GM19468 (cell line): Measurements from ENCODE around the gene CD6.

ENCODE experiments used
- ATAC-seq: cut with Tn5 transposase; IDR thresholded peaks from one replicate; pipeline ENCODE4 v1.9.1; 2021; ENCODE audit warnings: mild to moderate bottlenecking, moderate library complexity, moderate number of reproducible peaks; ENCODE audit not compliant: unreplicated experiment; ENCODE audit errors: extremely low read depth

The CD6 gene

GRCh38 chr11:61023086-61023965, 51.8 kb downstream of the CD6 start:
- ATAC-seq: no peak

GRCh38 chr11:61023966-61024295, 52.5 kb downstream of the CD6 start:
- ATAC-seq: no peak

GRCh38 chr11:61024938-61025820, 53.7 kb downstream of the CD6 start:
- ATAC-seq: no peak

DNA sequence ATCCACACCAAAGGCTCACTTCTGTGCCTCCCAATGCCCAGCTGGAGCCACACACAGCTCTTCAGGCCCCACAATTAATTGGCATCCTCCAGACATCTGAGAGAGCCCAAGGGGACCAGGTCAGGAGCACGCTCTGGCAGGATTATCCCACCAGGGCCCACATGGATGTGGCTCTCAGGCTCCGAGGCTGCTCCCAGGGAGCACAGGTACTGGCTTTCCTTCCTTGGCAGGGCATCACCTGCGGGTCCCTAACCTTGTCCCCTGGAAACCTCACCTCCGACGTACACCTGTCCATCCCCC, 54.3 kb downstream of the CD6 start:
- no peak for ATAC-seq

GRCh38 chr11:61026121-61027031, 54.9 kb downstream of the CD6 start:
- no peak for ATAC-seq

- ATAC-seq: no peak
Measured at GRCh38 chr11:61027141-61027840, 55.8 kb downstream of the CD6 start.

- peak; percentile 57 for ATAC-seq
Measured at GRCh38 chr11:61028135-61028729, 56.8 kb downstream of the CD6 start.

GRCh38 chr11:61032824-61033223, 61.3 kb downstream of the CD6 start:
- no peak for ATAC-seq

DNA sequence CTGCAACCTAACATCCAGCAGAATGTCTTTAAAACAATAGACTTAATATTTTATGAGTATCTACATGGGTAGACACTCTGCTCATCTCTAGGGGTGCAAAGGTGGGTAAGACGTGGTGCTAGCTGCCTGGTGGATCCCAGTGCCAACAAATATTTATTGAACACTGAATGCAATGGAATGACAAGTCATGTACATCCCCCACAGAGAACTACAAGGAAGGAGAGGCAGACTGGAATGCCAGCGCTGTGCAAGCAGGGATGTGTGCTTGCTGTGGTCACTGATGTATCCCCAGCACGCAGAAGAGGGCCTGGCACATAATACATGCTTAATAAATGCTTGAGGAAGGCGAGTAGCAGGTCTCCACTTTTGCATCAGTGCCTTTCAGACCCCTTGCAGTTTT, 61.9 kb downstream of the CD6 start:
- ATAC-seq: no peak

DNA sequence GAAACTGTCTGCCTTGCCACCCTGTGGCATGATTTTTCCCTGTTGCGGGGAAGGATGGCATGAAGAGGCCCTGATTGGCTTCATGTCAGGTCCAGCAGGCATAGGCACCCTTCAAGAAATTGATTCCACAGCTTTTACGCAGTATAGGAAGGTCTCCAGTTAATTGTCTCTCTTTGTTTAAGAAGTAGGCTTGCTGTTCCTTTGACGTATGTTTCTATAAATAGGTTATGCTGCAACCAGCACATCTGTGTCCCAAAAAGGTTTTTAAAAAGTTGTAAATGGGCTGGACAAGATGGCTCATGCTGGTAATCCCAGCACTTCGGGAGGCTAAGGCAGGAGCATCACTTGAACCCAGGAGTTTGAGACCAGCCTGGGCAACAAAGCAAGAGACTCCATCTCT, 62.6 kb downstream of the CD6 start:
- ATAC-seq: no peak

GRCh38 chr11:61034704-61035525, 63.4 kb downstream of the CD6 start:
- no peak for ATAC-seq

DNA sequence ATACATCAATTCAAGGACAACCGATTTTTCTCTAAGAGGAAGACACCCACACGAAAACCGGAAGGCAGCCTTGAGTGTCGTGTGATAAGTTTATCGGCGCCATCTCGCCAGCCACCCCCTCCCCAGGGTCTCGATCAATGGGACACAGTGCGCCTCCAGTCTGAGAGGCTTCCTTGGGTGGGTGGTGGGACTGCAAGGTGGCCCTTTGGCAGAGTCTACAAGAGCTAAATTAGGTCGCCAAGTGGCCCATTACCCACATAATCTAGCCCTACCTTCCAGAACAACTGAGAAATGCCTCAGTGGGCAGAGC, 64.0 kb downstream of the CD6 start:
- no peak for ATAC-seq

DNA sequence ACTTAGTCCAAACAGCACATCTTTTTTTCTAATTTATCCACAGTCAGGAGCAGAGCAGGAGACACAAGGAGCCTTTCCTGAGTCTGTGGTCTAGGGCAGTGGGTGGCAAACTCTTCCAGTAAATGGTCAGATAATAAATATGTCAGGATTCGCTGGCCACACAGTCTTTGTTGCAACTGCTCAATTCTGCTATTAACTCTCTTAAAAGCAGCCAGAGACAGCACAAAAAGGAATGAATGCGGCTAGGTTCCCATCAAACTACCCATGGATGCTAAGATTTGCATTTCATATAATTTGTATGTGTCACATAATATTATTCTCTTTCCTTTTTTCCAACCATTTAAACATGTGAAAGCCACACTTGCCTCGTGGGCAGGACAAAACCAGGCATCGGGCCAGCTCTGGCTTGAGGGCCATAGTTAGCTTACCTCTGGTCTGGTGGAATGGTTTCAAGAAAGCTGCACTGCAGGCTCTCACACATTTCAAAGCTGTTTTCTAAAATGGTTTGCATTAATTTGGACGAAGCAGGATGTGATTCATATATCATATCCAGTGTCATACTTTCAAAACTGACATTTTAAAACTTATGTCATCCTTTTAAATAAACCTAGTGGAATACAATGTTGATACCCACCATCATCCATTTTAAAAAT, 66.1 kb downstream of the CD6 start:
- no peak for ATAC-seq

- ATAC-seq: no peak
Measured at GRCh38 chr11:61039916-61040315, 68.4 kb downstream of the CD6 start.

DNA sequence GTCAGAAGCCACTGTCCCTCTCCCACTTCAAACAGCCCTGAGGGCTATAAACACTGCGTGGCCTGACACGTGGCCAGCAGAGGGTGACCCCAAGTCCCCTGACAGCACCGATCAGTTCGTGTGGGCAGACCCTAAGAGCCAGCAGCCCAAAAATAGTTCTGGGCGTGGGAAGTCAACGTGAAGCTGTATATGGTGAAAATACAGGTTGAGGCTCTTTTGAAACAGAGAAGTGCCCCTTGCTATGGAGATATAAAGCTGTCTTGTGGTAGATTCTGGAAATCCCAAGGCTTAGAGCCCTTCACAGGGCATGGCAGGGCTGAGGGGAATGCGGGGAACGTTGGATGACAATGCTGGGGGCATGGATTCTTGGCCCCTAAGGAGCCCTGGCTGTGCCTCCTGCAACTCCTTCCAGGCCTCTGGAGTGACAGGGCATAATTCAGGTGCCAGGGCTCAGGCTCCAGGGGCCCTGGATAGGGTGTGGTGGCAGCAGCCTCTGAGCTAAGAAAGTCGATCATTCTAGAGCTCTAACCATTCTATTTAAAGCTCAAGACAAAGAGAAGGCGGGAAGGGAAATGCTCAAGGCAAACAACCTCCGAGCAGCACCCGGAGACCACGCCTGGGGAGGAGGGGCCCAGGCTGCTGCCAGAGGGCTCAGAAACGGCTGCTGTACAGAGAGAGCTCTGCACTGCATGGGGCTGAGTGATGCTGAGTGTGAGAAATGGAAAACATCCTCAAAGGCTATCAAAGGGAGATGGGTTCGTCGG, 70.5 kb downstream of the CD6 start:
- peak; percentile 86 for ATAC-seq

DNA sequence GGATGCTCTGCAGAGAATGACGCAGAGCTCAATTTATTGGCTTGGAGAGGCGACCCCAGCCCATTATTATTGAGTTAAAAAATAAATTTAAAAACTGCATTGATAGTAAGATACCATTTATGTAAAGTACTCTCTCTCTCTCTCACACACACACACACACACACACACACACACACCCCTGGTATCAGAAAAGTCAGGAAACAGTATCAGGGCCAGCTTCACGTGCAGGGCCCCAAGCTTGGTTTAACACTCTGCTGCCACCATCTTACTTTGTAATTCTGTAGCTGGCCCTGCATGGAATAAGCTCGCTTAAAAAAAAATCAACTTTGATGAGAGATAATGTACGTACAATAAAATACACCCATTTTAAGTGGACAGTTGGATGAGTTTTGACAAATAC, 71.1 kb downstream of the CD6 start:
- ATAC-seq: no peak

DNA sequence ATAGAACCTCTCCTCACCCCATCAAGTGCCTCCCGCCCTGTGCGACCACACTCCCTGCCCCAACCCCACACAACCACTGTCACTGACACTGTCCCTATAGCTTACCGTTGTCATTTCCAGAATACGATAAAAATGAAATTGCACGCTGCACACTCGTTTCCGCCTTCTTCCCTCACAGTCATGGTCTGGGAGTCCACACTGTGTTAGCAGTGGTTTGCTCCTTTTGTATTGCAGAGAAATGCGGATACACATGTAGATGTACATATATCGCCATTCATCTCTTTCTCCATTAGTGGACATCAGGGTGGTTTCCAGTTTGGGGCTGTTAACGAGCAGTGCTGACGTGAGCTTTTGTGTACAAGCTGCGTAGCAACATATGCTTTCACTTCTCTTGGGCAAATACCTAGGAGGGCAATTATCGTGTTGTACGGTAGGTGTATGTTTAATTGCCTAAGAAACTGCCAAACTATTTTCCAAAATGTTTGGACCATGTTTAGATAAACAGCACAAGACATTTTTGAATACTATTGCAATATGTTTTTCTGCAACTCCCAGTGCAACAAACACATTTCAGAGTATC, 71.6 kb downstream of the CD6 start:
- ATAC-seq: no peak
